OCI-LY3 (cell line): ENCODE data around the gene PGA5.

ENCODE experiments used
- CTCF ChIP-seq: fragments of 200-600, 300-600 bp; sonication (generic); IDR thresholded peaks from 2 replicates; pipeline ENCODE4 v1.5.1; 2014; ENCODE audit warnings: antibody characterized with exemption, low read length, low read depth
- EZH2phosphoT487 ChIP-seq: fragments of 200-600 bp; shearing (Covaris generic); IDR thresholded peaks from 2 replicates; pipeline ENCODE4 v1.6.1; 2018; ENCODE audit warnings: antibody characterized with exemption, mixed run types, low read depth

- TF ChIP-seq CTCF = no peak
- no peak for TF ChIP-seq EZH2phosphoT487
Measured at GRCh38 chr11:61287338-61287977, 46.5 kb downstream of the PGA5 start.
